GM10847 (cell line): ENCODE measurements around the gene FFAR4.

Experiments
- POLR2A ChIP-seq: IDR thresholded peaks from 2 replicates; pipeline ENCODE4 v1.6.1; 2011; ENCODE audit not compliant: insufficient read length; ENCODE audit errors: extremely low read depth

Gene FFAR4

GRCh38 chr10:93591065-93591808 is 24.8 kb downstream of the FFAR4 start:
- TF ChIP-seq POLR2A: no peak

GRCh38 chr10:93593254-93593653 is 26.8 kb downstream of the FFAR4 start:
- no peak for TF ChIP-seq POLR2A

- no peak for TF ChIP-seq POLR2A
Measured at GRCh38 chr10:93593749-93594148, 27.3 kb downstream of the FFAR4 start.

GRCh38 chr10:93594518-93594917 is 28.1 kb downstream of the FFAR4 start:
- TF ChIP-seq POLR2A: no peak

GRCh38 chr10:93595378-93596161 is 29.1 kb downstream of the FFAR4 start:
- TF ChIP-seq POLR2A: no peak

GRCh38 chr10:93596539-93596938 is 30.1 kb downstream of the FFAR4 start:
- TF ChIP-seq POLR2A: no peak

- TF ChIP-seq POLR2A: no peak
Measured at GRCh38 chr10:93597075-93597599, 30.7 kb downstream of the FFAR4 start.

- no peak for TF ChIP-seq POLR2A
Measured at GRCh38 chr10:93598157-93598556, 31.7 kb downstream of the FFAR4 start.

- no peak for TF ChIP-seq POLR2A
Measured at GRCh38 chr10:93599335-93599734, 32.9 kb downstream of the FFAR4 start.

- no peak for TF ChIP-seq POLR2A
Measured at GRCh38 chr10:93599778-93600177, 33.3 kb downstream of the FFAR4 start.

- no peak for TF ChIP-seq POLR2A
Measured at GRCh38 chr10:93600446-93601145, 34.1 kb downstream of the FFAR4 start.

- no peak for TF ChIP-seq POLR2A
Measured at GRCh38 chr10:93601146-93601773, 34.8 kb downstream of the FFAR4 start, which contains the start of gene RBP4. RBP4 (minus strand) TSS chr10:93601235; CDS start chr10:93601028, 207 bp downstream.

GRCh38 chr10:93601774-93602162 is 35.3 kb downstream of the FFAR4 start:
- TF ChIP-seq POLR2A: no peak

- TF ChIP-seq POLR2A: no peak
Measured at GRCh38 chr10:93603023-93603422, 36.6 kb downstream of the FFAR4 start.

GRCh38 chr10:93604146-93604545 is 37.7 kb downstream of the FFAR4 start:
- no peak for TF ChIP-seq POLR2A
